ENCODE results near the gene PFKFB3. TPM values are rescaled to one million over a fixed set of nuclear protein-coding genes. Genes with fewer than 3 reads are reported as not detected.

PFKFB3 gene
- total and polyA plus RNA-seq, 9 of the 15 experiments (the other 6 are each of a cell fraction or from before 2014, with no cell fraction given) = 0.46 to 21.6 (median 7.8) TPM

DNA sequence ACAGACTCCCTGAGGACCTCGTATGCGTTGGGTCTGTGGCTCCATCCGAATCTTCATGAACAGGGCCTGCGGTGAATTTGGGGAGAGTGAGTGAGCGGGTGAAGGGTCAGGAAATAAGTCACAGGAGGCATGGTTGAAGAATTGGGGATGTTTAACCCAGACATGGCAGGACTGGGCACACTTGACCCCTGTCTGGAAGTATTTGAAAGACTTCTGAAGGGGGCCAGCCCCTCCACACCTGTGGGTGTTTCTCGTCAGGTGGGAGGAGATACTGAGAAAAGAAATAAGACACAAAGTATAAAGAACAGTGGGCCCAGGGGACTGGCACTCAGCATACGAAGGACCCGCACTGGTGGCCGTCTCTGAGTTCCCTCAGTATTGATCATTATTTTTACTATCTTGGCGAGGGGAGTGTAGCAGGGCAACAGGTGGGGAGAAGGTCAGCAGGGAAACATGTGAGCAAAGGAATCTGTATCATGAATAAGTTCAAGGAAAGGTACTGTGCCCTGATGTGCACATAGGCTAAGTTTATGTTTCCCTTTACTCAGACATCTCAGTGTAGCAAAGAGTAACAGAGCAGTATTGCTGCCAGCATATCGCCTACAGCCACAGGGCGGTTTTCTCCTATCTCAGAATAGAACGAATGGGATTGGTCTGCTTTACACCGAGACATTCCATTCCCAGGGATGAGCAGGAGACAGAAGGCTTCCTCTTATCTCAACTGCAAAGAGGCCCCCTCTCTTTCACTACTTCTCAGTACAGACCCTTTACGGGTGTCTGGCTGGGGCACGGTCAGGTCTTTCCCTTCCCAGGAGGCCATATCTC, 38.2 kb upstream of the PFKFB3 start (continued):
- 0 out of 2 replicates have a peak, but pooled peaks have one; percentile 34 for TF ChIP-seq CTBP1 (IDR thresholded peaks at IDR 0.05; ENCODE audit: borderline replicate concordance)
- no peak for TF ChIP-seq YY1 (IDR thresholded peaks at IDR 0.05; ENCODE audit: borderline replicate concordance in 1 of 3, control insufficient read depth in 1 of 3, extremely low read depth in 1 of 3, insufficient read depth in 3 of 3, insufficient read length in 1 of 3, insufficient replicate concordance in 2 of 3, low read depth in 1 of 3, low read length in 2 of 3)
- TF ChIP-seq, protein P1, sequence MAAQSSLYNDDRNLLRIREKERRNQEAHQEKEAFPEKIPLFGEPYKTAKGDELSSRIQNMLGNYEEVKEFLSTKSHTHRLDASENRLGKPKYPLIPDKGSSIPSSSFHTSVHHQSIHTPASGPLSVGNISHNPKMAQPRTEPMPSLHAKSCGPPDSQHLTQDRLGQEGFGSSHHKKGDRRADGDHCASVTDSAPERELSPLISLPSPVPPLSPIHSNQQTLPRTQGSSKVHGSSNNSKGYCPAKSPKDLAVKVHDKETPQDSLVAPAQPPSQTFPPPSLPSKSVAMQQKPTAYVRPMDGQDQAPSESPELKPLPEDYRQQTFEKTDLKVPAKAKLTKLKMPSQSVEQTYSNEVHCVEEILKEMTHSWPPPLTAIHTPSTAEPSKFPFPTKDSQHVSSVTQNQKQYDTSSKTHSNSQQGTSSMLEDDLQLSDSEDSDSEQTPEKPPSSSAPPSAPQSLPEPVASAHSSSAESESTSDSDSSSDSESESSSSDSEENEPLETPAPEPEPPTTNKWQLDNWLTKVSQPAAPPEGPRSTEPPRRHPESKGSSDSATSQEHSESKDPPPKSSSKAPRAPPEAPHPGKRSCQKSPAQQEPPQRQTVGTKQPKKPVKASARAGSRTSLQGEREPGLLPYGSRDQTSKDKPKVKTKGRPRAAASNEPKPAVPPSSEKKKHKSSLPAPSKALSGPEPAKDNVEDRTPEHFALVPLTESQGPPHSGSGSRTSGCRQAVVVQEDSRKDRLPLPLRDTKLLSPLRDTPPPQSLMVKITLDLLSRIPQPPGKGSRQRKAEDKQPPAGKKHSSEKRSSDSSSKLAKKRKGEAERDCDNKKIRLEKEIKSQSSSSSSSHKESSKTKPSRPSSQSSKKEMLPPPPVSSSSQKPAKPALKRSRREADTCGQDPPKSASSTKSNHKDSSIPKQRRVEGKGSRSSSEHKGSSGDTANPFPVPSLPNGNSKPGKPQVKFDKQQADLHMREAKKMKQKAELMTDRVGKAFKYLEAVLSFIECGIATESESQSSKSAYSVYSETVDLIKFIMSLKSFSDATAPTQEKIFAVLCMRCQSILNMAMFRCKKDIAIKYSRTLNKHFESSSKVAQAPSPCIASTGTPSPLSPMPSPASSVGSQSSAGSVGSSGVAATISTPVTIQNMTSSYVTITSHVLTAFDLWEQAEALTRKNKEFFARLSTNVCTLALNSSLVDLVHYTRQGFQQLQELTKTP (IDR thresholded peaks at IDR 0.05; ENCODE audit: low read depth in 1 of 2, partially characterized antibody in 2 of 2) = no peak
- TF ChIP-seq TEAD2 (tag; IDR thresholded peaks at IDR 0.05) = no peak
- no peak for TF ChIP-seq ZBTB8A (IDR thresholded peaks at IDR 0.05; ENCODE audit: partially characterized antibody)
- TF ChIP-seq, protein P2, sequence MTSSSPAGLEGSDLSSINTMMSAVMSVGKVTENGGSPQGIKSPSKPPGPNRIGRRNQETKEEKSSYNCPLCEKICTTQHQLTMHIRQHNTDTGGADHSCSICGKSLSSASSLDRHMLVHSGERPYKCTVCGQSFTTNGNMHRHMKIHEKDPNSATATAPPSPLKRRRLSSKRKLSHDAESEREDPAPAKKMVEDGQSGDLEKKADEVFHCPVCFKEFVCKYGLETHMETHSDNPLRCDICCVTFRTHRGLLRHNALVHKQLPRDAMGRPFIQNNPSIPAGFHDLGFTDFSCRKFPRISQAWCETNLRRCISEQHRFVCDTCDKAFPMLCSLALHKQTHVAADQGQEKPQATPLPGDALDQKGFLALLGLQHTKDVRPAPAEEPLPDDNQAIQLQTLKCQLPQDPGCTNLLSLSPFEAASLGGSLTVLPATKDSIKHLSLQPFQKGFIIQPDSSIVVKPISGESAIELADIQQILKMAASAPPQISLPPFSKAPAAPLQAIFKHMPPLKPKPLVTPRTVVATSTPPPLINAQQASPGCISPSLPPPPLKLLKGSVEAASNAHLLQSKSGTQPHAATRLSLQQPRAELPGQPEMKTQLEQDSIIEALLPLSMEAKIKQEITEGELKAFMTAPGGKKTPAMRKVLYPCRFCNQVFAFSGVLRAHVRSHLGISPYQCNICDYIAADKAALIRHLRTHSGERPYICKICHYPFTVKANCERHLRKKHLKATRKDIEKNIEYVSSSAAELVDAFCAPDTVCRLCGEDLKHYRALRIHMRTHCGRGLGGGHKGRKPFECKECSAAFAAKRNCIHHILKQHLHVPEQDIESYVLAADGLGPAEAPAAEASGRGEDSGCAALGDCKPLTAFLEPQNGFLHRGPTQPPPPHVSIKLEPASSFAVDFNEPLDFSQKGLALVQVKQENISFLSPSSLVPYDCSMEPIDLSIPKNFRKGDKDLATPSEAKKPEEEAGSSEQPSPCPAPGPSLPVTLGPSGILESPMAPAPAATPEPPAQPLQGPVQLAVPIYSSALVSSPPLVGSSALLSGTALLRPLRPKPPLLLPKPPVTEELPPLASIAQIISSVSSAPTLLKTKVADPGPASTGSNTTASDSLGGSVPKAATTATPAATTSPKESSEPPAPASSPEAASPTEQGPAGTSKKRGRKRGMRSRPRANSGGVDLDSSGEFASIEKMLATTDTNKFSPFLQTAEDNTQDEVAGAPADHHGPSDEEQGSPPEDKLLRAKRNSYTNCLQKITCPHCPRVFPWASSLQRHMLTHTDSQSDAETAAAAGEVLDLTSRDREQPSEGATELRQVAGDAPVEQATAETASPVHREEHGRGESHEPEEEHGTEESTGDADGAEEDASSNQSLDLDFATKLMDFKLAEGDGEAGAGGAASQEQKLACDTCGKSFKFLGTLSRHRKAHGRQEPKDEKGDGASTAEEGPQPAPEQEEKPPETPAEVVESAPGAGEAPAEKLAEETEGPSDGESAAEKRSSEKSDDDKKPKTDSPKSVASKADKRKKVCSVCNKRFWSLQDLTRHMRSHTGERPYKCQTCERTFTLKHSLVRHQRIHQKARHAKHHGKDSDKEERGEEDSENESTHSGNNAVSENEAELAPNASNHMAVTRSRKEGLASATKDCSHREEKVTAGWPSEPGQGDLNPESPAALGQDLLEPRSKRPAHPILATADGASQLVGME (CRISPR knock-in tag; IDR thresholded peaks at IDR 0.05) = no peak
- no peak for TF ChIP-seq PPARD (CRISPR knock-in tag; IDR thresholded peaks at IDR 0.05)
- TF ChIP-seq, protein P3, sequence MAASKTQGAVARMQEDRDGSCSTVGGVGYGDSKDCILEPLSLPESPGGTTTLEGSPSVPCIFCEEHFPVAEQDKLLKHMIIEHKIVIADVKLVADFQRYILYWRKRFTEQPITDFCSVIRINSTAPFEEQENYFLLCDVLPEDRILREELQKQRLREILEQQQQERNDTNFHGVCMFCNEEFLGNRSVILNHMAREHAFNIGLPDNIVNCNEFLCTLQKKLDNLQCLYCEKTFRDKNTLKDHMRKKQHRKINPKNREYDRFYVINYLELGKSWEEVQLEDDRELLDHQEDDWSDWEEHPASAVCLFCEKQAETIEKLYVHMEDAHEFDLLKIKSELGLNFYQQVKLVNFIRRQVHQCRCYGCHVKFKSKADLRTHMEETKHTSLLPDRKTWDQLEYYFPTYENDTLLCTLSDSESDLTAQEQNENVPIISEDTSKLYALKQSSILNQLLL (CRISPR knock-in tag; IDR thresholded peaks at IDR 0.05; ENCODE audit: borderline replicate concordance) = no peak
- TF ChIP-seq CHD1 (IDR thresholded peaks at IDR 0.05; ENCODE audit: low read length) = peak; percentile 75
- TF ChIP-seq POLR2A (conservative IDR thresholded peaks at IDR 0.05) = peak; percentile 39; the same call in 1 of the 2 replicates
- TF ChIP-seq, protein P4, sequence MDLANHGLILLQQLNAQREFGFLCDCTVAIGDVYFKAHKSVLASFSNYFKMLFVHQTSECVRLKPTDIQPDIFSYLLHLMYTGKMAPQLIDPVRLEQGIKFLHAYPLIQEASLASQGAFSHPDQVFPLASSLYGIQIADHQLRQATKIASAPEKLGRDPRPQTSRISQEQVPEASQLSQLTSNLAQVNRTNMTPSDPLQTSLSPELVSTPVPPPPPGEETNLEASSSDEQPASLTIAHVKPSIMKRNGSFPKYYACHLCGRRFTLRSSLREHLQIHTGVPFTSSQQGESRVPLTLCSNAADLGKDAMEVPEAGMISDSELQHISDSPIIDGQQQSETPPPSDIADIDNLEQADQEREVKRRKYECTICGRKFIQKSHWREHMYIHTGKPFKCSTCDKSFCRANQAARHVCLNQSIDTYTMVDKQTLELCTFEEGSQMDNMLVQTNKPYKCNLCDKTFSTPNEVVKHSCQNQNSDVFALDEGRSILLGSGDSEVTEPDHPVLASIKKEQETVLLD (IDR thresholded peaks at IDR 0.05) = 0 out of 2 replicates have a peak, but pooled peaks have one; percentile 18
- TF ChIP-seq MTA3 (IDR thresholded peaks at IDR 0.05; ENCODE audit: borderline replicate concordance) = peak; percentile 42; the same call in 1 of the 2 replicates
- TF ChIP-seq MAFF (IDR thresholded peaks at IDR 0.05; ENCODE audit: low read length) = no peak
